ENCODE data around the gene SP9. TPM values are rescaled to one million over a fixed set of nuclear protein-coding genes. Genes with fewer than 3 reads are reported as not detected.

SP9 gene
- total and polyA plus RNA-seq, 9 donors: 0.08 to 0.67 (median 0.16) TPM; not detected in 1

GRCh38 chr2:174333017-174333371 is 1.8 kb upstream of the SP9 start:
- WGBS (ENCODE audit: insufficient coverage): 23% methylated on average over 12 of the region's 15 CpGs
- Histone ChIP-seq H3K4me3 (ENCODE audit: low read length) (no peak overlapping the region), H3K27ac (ENCODE audit: low read length) (no peak overlapping the region), H3K9me3 (replicated peaks; ENCODE audit: control insufficient read depth, low read depth, low read length) (no peaks in the 10 kb centered on the region), H3K36me3 (ENCODE audit: control insufficient read depth, insufficient read depth, low read length) (no peaks in the 10 kb centered on the region), H3K27me3 (ENCODE audit: control insufficient read depth, insufficient read depth, low read length) (peaks cover 93% of the 10 kb centered on the region), H3K4me1 (ENCODE audit: control insufficient read depth, insufficient read depth, low read length) (peaks cover 40% of the 10 kb centered on the region)
- no peak for DNase-seq

GRCh38 chr2:174333372-174334277 is 1.1 kb upstream of the SP9 start:
- 27% methylated on average over 27 of the region's 41 CpGs for WGBS (ENCODE audit: insufficient coverage)
- DNase-seq: no peak
- Histone ChIP-seq H3K4me1 (ENCODE audit: control insufficient read depth, insufficient read depth, low read length) (peaks cover 35% of the 10 kb centered on the region), H3K9me3 (replicated peaks; ENCODE audit: control insufficient read depth, low read depth, low read length) (no peaks in the 10 kb centered on the region), H3K4me3 (ENCODE audit: low read length) (no peak overlapping the region), H3K27ac (ENCODE audit: low read length) (no peak overlapping the region), H3K27me3 (ENCODE audit: control insufficient read depth, insufficient read depth, low read length) (peaks cover 89% of the 10 kb centered on the region), H3K36me3 (ENCODE audit: control insufficient read depth, insufficient read depth, low read length) (no peaks in the 10 kb centered on the region)

- no peak overlapping the region for H3K4me3 ChIP-seq (ENCODE audit: low read length)
- DNase-seq: peak; percentile 14
- H3K9me3 ChIP-seq (replicated peaks; ENCODE audit: control insufficient read depth, low read depth, low read length): no peaks in the 10 kb centered on the region
- H3K4me1 ChIP-seq (ENCODE audit: control insufficient read depth, insufficient read depth, low read length): peaks cover 32% of the 10 kb centered on the region
- peaks cover 89% of the 10 kb centered on the region for H3K27me3 ChIP-seq (ENCODE audit: control insufficient read depth, insufficient read depth, low read length)
- H3K27ac ChIP-seq (ENCODE audit: low read length): no peak overlapping the region
- no peaks in the 10 kb centered on the region for H3K36me3 ChIP-seq (ENCODE audit: control insufficient read depth, insufficient read depth, low read length)
- 0% methylated on average over 1 of the region's 11 CpGs for WGBS (ENCODE audit: insufficient coverage)
Observed at GRCh38 chr2:174334278-174334715, 457 bp upstream of the SP9 start.

GRCh38 chr2:174335254-174335987 is 667 bp downstream of the SP9 start:
- Histone ChIP-seq H3K4me3 (ENCODE audit: low read length) (peak overlapping the region; percentile 43), H3K4me1 (ENCODE audit: control insufficient read depth, insufficient read depth, low read length) (peaks cover 38% of the 10 kb centered on the region)

GRCh38 chr2:174335988-174336500 is 1.3 kb downstream of the SP9 start:
- DNase-seq: peak; percentile 33
- WGBS (ENCODE audit: insufficient coverage): under 1% methylated on average over 54 of the region's 54 CpGs

More at GRCh38 chr2:174335254-174335987, 667 bp downstream of the SP9 start:
- Histone ChIP-seq H3K9me3 (replicated peaks; ENCODE audit: control insufficient read depth, low read depth, low read length) (no peaks in the 10 kb centered on the region), H3K27ac (ENCODE audit: low read length) (no peak overlapping the region), H3K36me3 (ENCODE audit: control insufficient read depth, insufficient read depth, low read length) (no peaks in the 10 kb centered on the region), H3K27me3 (ENCODE audit: control insufficient read depth, insufficient read depth, low read length) (peaks cover 91% of the 10 kb centered on the region)
- DNase-seq: peak; percentile 24
- WGBS (ENCODE audit: insufficient coverage): under 1% methylated on average over 35 of the region's 47 CpGs

GRCh38 chr2:174336501-174337336 is 2.0 kb downstream of the SP9 start:
- Histone ChIP-seq H3K27ac (ENCODE audit: low read length) (no peak overlapping the region), H3K4me3 (ENCODE audit: low read length) (peak overlapping the region; percentile 50), H3K4me1 (ENCODE audit: control insufficient read depth, insufficient read depth, low read length) (peaks cover 43% of the 10 kb centered on the region), H3K36me3 (ENCODE audit: control insufficient read depth, insufficient read depth, low read length) (no peaks in the 10 kb centered on the region), H3K9me3 (replicated peaks; ENCODE audit: control insufficient read depth, low read depth, low read length) (no peaks in the 10 kb centered on the region), H3K27me3 (ENCODE audit: control insufficient read depth, insufficient read depth, low read length) (peaks cover 89% of the 10 kb centered on the region)
- DNase-seq: peak; percentile 39
- under 1% methylated on average over 100 of the region's 102 CpGs for WGBS (ENCODE audit: insufficient coverage)

More at GRCh38 chr2:174335988-174336500, 1.3 kb downstream of the SP9 start:
- Histone ChIP-seq H3K27me3 (ENCODE audit: control insufficient read depth, insufficient read depth, low read length) (peaks cover 92% of the 10 kb centered on the region), H3K27ac (ENCODE audit: low read length) (no peak overlapping the region), H3K4me3 (ENCODE audit: low read length) (peak overlapping the region; percentile 47), H3K9me3 (replicated peaks; ENCODE audit: control insufficient read depth, low read depth, low read length) (no peaks in the 10 kb centered on the region), H3K4me1 (ENCODE audit: control insufficient read depth, insufficient read depth, low read length) (peaks cover 41% of the 10 kb centered on the region), H3K36me3 (ENCODE audit: control insufficient read depth, insufficient read depth, low read length) (no peaks in the 10 kb centered on the region)

- H3K4me1 ChIP-seq (ENCODE audit: control insufficient read depth, insufficient read depth, low read length): peaks cover 51% of the 10 kb centered on the region
- peak; percentile 33 for DNase-seq
Observed at GRCh38 chr2:174337337-174338146, 2.8 kb downstream of the SP9 start.

GRCh38 chr2:174338147-174338605 is 3.4 kb downstream of the SP9 start:
- H3K27ac ChIP-seq (ENCODE audit: low read length): no peak overlapping the region
- H3K36me3 ChIP-seq (ENCODE audit: control insufficient read depth, insufficient read depth, low read length): no peaks in the 10 kb centered on the region
- peaks cover 88% of the 10 kb centered on the region for H3K27me3 ChIP-seq (ENCODE audit: control insufficient read depth, insufficient read depth, low read length)
- DNase-seq: peak; percentile 16
- no CpG with 5 or more reads among the region's 7 CpGs for WGBS (ENCODE audit: insufficient coverage)
- H3K9me3 ChIP-seq (replicated peaks; ENCODE audit: control insufficient read depth, low read depth, low read length): no peaks in the 10 kb centered on the region
- H3K4me1 ChIP-seq (ENCODE audit: control insufficient read depth, insufficient read depth, low read length): peaks cover 53% of the 10 kb centered on the region
- no peak overlapping the region for H3K4me3 ChIP-seq (ENCODE audit: low read length)

More at GRCh38 chr2:174337337-174338146, 2.8 kb downstream of the SP9 start:
- 1% methylated on average over 71 of the region's 74 CpGs for WGBS (ENCODE audit: insufficient coverage)
- H3K9me3 ChIP-seq (replicated peaks; ENCODE audit: control insufficient read depth, low read depth, low read length): no peaks in the 10 kb centered on the region
- no peaks in the 10 kb centered on the region for H3K36me3 ChIP-seq (ENCODE audit: control insufficient read depth, insufficient read depth, low read length)
- peak overlapping the region; percentile 50 for H3K4me3 ChIP-seq (ENCODE audit: low read length)
- H3K27me3 ChIP-seq (ENCODE audit: control insufficient read depth, insufficient read depth, low read length): peaks cover 89% of the 10 kb centered on the region
- no peak overlapping the region for H3K27ac ChIP-seq (ENCODE audit: low read length)

Data from muscle of leg (tissue), 11 donors.